ENCODE results near the gene SLC25A45.

The SLC25A45 gene, protein sequence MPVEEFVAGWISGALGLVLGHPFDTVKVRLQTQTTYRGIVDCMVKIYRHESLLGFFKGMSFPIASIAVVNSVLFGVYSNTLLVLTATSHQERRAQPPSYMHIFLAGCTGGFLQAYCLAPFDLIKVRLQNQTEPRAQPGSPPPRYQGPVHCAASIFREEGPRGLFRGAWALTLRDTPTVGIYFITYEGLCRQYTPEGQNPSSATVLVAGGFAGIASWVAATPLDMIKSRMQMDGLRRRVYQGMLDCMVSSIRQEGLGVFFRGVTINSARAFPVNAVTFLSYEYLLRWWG

DNA sequence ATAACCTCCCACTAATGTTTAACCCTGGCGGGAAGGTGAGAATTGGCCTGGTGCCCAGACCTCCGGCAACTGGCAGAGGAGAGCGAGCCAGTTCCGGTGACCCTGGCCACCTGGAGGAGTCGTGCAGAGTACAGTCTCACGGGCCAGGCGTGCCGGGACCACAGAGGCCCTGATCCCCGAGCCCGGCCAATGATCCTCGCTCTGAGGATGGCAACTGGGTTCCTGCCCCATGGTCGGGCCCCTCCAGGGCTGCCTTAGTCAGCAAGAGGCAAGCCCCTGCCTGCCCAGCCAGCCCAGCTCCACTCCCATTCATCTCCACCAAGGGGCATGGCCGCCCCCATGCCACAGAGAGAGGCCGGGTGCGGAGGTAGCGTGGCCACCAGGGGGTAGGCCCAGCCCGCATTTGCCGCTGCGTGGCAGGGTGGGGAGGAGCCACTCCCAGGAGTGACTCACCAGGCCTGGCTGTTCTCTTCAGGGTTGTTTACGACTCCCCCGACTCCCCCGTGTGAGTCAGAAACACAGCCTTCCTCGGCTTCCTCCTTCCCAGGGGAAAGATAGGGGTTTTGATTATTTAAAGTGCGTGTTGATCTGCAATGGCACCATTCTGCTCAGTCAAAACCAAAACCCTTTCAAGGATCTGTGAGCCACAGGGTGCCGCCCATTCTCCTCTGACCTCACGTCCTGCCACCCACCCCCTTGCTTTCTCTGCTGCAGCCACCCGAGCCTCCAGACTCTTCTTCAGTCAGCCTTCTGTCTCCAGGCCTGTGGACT, at the start of gene SLC25A45:
Gene SLC25A45 (minus strand): TSS at position 614 of the 771 bp plus-strand sequence. CDS start 695 bp downstream, outside the sequence.
- peak; percentile 74 for DNase-seq (ENCODE audit: low spot score)

DNA sequence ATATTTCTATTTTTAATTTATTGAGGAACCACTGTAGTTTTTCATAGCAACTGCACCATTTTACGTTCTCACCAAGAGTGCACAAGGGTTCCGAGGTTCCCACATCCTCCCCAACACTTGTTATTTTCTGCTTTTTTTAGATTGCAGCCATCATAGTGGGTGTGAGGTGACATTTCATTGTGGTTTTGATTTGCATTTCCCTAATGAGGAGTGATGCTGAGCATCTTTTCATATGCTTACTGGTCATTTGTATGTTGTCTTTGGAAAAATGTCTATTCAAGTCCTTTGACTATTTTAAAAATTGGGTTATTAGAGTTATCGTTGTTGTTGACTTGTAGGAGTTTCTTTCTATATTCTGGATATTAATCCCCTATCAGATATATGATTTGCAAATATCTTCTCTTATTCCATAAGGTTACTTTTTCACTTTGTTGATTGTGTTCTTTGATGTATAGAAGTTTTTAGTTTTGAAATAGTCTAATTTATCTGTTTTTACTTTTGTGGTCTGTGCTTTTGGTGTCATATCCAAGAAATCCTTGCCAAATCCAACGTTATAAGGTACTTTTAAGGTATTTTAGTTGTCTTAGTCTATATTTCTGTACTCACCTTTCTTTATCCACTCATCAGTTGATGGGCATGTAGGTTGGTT, 49.1 kb upstream of the SLC25A45 start:
- DNase-seq (ENCODE audit: low spot score) = no peak

DNA sequence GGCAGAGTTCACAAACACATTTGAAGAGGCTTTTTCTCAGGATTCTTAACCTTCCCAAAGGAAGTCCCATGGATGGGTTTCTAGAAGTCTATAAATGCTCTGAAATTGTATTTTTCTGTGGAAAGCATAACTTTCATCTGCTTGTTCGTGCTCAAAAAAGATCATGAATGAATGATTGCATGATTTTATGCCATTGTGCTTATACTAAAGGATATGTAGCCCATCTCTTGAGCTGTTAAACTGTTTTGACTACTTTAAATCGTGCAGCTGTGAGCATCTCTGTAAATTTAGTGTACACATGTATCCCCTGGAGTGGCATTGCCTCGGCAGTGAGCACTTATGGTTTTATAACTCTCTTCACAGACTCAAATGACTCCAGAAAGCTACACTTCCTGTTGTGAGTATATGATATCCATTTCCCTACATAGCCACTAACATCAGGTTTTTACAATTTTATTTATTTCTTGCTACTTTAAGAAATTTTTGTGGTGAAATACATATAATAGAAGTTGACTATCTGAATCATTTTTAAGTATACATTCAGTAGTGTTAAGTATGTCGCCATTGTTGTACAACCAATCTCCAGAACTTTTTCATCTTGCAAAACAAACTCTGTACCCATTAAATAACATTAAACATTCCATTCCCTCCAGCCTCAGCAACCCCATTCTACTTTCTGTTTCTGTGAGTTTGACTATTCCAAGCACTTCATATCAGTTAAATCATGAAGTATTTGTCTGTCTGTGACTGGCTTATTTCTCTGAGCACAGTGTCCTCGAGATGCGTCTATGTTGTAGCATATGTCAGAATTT, 48.2 kb upstream of the SLC25A45 start:
- DNase-seq (ENCODE audit: low spot score) = no peak

DNA sequence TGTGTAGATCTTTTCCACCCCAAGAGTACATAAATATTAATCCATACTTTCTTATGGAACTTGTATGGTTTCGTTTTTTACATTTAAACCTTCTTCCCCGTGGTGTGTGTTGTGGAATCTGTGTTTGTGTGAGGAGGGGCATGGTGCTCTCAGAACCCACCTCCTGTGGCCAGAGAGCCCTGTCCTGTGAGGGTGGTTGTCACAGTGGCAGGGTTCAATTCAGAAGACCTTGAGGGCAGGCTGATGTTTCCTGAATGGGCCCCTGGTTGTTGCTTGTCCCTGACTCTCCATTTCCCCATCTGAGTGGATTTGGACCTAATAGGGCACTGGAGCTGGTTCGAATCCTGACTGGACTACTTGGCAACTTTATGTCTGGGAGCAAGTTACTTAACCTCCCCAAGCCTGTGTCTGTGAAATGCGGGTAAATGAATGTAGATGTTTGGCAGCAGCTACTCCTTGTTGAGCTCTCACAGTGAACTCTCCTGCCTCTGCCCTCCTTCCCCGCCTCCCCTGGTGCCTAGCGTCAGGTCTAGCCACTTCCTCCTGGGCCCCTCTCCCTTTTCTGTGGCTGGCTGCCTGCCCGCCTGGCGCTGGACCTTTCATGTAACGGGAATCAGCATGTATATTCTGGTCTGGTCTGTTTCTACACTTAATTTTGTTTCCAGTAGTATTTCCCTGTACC, 47.4 kb upstream of the SLC25A45 start:
- DNase-seq (ENCODE audit: low spot score) = no peak

DNA sequence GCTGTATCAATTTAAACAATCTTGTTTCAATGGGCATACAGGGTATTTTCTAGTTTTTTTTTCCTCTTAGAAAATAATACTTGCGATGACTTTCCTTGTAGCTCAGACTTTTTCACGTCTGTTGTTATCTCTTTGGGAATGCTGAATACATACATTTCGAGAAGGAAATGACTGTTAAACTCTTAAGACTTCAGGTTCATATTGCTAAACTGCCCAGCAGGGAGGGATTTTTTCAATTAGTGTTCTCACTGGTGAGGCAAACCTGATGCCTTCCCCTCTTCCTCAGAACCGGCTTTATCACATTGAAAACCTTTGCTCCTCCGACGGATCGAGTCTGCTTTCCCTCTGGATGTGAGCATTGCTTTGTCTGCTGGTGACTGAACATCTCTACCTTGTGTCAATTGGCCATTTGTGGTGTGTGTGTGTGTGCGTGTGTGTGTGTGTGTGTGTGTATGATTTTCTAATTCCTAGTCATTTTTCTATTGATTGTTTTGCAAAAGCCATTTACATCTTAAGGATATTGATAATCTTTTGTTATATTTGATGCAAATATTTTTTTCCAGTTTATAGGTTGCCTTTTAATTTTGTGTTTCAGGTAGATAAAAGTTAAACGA, 46.7 kb upstream of the SLC25A45 start:
- no peak for DNase-seq (ENCODE audit: low spot score)

DNA sequence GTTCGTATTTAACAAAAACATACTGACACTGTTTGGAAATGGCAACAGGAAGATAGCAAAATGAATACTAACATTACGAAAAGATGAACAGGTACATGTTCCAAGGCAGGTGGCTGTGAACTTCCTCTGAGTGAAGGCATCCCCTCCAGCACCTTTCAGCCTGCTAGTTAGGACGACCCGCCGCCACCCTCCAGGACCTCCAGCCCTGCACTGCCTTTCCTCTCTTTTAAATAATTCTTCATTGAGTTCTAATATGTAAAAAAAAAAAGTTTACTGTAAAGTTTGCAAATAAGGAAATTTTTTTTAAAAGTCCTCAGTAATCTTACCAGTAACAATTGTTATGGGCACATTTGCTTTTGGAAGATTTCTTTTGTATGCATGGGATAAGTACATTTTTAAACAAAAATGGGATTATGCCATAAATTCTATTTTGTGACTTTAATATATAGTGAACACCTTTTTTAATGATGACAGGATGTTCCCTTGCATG, 46.2 kb upstream of the SLC25A45 start:
- no peak for DNase-seq (ENCODE audit: low spot score)

DNA sequence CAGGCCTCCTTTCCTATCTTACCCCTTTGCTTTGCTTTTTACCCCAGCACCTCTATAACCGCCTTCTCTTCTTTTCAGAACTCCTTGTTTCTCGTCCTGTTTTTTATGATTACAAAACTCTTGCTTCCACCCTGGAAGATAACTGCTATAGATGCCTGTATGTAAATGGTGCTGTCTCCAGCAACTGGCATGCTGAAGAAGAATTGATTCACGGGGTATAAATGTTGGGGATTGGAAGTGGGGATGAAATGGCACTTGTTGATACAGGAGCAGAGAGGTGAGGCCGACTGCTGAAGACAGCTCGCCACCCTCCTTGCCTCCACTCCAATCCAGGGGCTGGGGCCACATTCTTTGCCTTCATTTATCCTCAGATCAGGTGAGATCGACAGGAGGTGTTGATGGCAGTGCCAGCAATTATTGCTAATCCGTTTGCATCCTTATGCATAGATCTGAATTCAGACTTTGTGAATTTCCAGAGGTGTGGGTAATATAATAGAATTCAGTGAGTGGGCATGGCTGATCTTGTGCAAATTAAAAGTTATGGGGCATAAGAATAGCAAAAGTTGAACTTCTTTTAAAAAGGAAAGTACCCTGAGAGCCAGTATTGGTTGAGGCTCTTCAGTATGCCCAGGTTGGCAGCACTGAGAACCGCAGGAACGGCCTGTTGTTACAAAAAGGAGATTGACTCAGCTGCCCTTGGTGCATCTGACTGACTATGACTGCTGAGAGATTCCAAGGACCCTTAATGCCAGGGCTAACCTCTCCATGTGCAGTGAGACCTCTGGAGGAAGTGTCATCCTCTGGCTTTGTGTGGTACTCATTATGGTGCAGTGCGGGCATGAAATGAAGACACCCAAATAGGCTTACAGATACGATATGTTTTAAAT, 45.5 kb upstream of the SLC25A45 start:
- no peak for DNase-seq (ENCODE audit: low spot score)

DNA sequence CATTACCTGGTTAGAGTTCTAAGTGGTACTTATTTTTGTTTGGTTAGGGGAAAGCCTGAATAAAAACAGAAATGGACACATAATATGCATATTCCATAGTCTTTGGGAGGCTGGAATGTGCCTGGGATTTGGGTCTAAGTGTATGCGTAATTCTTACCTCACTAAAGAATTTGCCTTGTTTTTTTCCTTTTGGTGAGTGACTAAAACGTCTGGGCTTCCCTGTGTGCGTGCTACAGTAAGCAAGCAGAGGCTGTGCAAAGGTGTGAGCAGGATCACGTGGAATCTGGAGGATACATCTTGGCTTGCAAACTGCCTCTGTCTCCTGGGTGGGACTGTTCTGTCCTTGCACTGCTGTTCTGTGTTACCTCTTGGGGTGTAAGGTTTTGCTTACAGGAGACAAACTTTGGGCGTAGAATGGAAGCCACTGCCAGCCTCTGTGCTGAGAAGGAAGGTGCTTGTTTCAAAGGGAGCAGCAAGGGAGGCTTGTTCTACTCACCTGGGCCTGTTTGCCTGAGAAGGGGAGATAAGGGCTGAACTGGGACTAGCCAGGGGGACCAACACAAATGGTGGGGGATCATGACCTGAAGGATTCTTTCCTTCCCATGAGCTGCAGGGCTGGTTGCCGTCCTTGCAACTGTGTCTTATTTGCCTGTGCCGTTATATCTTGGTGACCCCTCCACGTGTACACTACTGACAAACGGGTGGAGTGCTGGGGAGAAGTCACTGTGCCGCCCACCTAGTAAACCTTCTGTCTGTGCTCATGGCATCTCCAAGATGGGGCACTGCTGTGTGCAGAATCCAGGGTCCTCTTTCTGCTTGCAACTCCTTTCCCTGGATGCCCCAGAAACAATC, 44.6 kb upstream of the SLC25A45 start:
- no peak for DNase-seq (ENCODE audit: low spot score)

DNA sequence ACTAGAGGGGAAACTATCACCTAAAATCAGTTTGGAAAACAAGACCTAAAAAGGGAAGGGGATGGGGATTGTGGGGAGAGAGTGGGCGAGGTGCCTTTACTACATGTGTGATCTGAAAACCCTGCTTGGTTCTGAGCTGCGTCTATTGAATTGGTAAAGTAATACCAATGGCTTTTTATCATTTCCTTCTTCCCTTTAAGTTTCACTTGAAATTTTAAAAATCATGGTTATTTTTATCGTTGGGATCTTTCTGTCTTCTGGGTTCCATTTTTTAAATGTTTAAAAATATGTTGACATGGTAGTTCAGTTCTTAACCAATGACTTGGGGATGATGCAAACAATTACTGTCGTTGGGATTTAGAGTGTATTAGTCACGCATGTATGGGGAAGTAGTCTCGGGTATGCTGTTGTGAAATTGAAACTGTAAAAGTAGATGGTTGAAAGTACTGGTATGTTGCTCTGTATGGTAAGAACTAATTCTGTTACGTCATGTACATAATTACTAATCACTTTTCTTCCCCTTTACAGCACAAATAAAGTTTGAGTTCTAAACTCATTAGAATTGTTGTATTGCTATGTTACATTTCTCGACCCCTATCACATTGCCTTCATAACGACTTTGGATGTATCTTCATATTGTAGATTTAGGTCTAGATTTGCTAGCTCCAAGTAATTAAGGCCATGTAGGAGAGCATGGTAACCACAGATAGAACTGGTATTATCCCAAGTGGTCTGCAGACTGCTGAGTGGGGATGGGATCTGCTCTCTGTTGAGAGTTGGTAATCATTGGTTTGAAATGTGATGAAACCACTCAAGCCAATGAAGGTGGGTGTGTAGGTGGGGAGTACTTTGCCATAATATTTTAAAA, 43.8 kb upstream of the SLC25A45 start:
- DNase-seq (ENCODE audit: low spot score) = no peak

DNA sequence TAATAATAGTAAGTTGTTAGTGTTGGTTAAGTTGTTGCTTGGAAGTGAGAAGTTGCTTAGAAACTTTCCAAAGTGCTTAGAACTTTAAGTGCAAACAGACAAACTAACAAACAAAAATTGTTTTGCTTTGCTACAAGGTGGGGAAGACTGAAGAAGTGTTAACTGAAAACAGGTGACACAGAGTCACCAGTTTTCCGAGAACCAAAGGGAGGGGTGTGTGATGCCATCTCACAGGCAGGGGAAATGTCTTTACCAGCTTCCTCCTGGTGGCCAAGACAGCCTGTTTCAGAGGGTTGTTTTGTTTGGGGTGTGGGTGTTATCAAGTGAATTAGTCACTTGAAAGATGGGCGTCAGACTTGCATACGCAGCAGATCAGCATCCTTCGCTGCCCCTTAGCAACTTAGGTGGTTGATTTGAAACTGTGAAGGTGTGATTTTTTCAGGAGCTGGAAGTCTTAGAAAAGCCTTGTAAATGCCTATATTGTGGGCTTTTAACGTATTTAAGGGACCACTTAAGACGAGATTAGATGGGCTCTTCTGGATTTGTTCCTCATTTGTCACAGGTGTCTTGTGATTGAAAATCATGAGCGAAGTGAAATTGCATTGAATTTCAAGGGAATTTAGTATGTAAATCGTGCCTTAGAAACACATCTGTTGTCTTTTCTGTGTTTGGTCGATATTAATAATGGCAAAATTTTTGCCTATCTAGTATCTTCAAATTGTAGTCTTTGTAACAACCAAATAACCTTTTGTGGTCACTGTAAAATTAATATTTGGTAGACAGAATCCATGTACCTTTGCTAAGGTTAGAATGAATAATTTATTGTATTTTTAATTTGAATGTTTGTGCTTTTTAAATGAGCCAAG, 42.9 kb upstream of the SLC25A45 start:
- no peak for DNase-seq (ENCODE audit: low spot score)

DNA sequence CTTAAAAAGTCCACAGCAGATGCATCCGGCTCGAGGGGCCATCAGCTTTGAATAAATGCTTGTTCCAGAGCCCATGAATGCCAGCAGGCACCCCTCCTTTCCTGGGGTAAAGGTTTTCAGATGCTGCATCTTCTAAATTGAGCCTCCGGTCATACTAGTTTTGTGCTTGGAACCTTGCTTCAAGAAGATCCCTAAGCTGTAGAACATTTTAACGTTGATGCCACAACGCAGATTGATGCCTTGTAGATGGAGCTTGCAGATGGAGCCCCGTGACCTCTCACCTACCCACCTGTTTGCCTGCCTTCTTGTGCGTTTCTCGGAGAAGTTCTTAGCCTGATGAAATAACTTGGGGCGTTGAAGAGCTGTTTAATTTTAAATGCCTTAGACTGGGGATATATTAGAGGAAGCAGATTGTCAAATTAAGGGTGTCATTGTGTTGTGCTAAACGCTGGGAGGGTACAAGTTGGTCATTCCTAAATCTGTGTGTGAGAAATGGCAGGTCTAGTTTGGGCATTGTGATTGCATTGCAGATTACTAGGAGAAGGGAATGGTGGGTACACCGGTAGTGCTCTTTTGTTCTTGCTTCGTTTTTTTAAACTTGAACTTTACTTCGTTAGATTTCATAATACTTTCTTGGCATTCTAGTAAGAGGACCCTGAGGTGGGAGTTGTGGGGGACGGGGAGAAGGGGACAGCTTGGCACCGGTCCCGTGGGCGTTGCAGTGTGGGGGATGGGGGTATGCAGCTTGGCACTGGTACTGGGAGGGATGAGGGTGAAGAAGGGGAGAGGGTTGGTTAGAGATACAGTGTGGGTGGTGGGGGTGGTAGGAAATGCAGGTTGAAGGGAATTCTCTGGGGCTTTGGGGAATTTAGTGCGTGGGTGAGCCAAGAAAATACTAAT, 42.0 kb upstream of the SLC25A45 start:
- DNase-seq (ENCODE audit: low spot score) = no peak

DNA sequence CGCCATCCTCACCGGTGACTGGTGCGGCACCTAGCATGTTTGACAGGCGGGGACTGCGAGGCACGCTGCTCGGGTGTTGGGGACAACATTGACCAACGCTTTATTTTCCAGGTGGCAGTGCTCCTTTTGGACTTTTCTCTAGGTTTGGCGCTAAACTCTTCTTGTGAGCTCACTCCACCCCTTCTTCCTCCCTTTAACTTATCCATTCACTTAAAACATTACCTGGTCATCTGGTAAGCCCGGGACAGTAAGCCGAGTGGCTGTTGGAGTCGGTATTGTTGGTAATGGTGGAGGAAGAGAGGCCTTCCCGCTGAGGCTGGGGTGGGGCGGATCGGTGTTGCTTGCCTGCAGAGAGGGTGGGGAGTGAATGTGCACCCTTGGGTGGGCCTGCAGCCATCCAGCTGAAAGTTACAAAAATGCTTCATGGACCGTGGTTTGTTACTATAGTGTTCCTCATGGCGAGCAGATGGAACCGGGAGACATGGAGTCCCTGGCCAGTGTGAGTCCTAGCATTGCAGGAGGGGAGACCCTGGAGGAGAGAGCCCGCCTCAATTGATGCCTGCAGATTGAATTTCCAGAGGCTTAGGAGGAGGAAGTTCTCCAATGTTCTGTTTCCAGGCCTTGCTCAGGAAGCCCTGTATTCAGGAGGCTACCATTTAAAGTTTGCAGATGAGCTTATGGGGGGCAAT, 41.2 kb upstream of the SLC25A45 start:
- DNase-seq (ENCODE audit: low spot score) = no peak

DNA sequence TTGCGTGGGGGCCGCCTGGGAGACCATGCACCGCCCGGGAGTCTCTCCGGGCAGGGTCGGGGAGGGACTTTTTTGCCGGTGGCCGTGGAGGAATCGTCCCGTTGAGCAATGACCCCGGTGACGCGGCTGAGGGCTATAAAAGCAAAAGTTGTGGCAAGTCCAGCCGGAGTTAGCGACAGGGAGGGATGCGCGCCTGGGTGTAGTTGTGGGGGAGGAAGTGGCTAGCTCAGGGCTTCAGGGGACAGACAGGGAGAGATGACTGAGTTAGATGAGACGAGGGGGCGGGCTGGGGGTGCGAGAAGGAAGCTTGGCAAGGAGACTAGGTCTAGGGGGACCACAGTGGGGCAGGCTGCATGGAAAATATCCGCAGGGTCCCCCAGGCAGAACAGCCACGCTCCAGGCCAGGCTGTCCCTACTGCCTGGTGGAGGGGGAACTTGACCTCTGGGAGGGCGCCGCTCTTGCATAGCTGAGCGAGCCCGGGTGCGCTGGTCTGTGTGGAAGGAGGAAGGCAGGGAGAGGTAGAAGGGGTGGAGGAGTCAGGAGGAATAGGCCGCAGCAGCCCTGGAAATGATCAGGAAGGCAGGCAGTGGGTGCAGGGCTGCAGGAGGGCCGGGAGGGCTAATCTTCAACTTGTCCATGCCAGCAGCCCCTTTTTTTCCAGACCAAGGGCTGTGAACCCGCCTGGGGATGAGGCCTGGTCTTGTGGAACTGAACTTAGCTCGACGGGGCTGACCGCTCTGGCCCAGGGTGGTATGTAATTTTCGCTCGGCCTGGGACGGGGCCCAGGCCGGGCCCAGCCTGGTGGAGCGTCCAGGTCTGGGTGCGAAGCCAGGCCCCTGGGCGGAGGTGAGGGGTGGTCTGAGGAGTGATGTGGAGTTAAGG, 40.4 kb upstream of the SLC25A45 start, which contains the start of gene NEAT1:
Gene NEAT1 (plus strand): TSS at position 166 of the 883 bp plus-strand sequence.
- peak; percentile 67 for DNase-seq (ENCODE audit: low spot score)
